BLaER1 treated with 17β-estradiol and CSF1 and Interleukin-3, amounts not matched to agents 10 nM and 100 nM (cell line): ENCODE data around the gene ERC2.

Experiments
- H3K27ac ChIP-seq, 11 experiments: shearing (Covaris generic); formaldehyde crosslinking; 2 replicates each; pipeline ENCODE4 v1.8.1; 2022
- H3K27me3 ChIP-seq, 11 experiments: shearing (Covaris generic); formaldehyde crosslinking; 2 replicates each; pipeline ENCODE4 v1.8.1; 2022
- H3K36me3 ChIP-seq, 11 experiments: shearing (Covaris generic); formaldehyde crosslinking; 2 replicates each; pipeline ENCODE4 v1.8.1; 2022
- H3K4me1 ChIP-seq, 10 experiments: shearing (Covaris generic); formaldehyde crosslinking; 2 replicates each; pipeline ENCODE4 v1.8.1; 2022
- H3K4me2 ChIP-seq, 11 experiments: shearing (Covaris generic); formaldehyde crosslinking; 2 replicates each; pipeline ENCODE4 v1.8.1; 2022
- H3K4me3 ChIP-seq, 10 experiments: shearing (Covaris generic); formaldehyde crosslinking; 2 replicates each; pipeline ENCODE4 v1.8.1; 2022
- H3K9ac ChIP-seq, 11 experiments: shearing (Covaris generic); formaldehyde crosslinking; 2 replicates each; pipeline ENCODE4 v1.8.1; 2022
- H3K9me3 ChIP-seq, 11 experiments: shearing (Covaris generic); formaldehyde crosslinking; replicated peaks in 1 of 11; 2 replicates each; pipeline ENCODE4 v1.8.1; 2022
- H4K20me1 ChIP-seq, 11 experiments: shearing (Covaris generic); formaldehyde crosslinking; 2 replicates each; pipeline ENCODE4 v1.8.1; 2022
- Cebpa-rat ChIP-seq, 11 experiments: shearing (Covaris generic); IDR thresholded peaks; 2 replicates each; pipeline ENCODE4 v1.8.1; 2022

Gene ERC2

GRCh38 chr3:55813268-55814097, 654.8 kb downstream of the ERC2 start:
- Histone ChIP-seq H3K4me2 (no peak overlapping the region), H3K9ac (no peak overlapping the region), H4K20me1 (no peaks in the 10 kb centered on the region), H3K36me3 (no peaks in the 10 kb centered on the region), H3K9me3 (no peaks in the 10 kb centered on the region), H3K4me1 (no peaks in the 10 kb centered on the region), H3K27ac (no peak overlapping the region), H3K4me3 (no peak overlapping the region), H3K27me3 (no peaks in the 10 kb centered on the region)
- TF ChIP-seq Cebpa-rat (IDR thresholded peaks at IDR 0.05) = no peak

- no peaks in the 10 kb centered on the region for H3K9me3 ChIP-seq
- TF ChIP-seq Cebpa-rat (IDR thresholded peaks at IDR 0.05) = no peak
- H3K4me2 ChIP-seq = no peak overlapping the region
Observed at GRCh38 chr3:55812394-55813013, 655.8 kb downstream of the ERC2 start.

GRCh38 chr3:55807210-55807609, 661.1 kb downstream of the ERC2 start:
- H3K36me3 ChIP-seq = no peaks in the 10 kb centered on the region
- H3K9ac ChIP-seq = no peak overlapping the region
- H4K20me1 ChIP-seq = no peaks in the 10 kb centered on the region
- TF ChIP-seq Cebpa-rat (IDR thresholded peaks at IDR 0.05) = no peak
- no peaks in the 10 kb centered on the region for H3K27me3 ChIP-seq
- H3K27ac ChIP-seq = no peak overlapping the region
- 0 out of 22 replicates have a peak overlapping the region, but pooled peaks of 1 of the 11 experiments have one; percentile 9 for H3K4me2 ChIP-seq
- H3K9me3 ChIP-seq = no peaks in the 10 kb centered on the region
- H3K4me3 ChIP-seq = no peak overlapping the region
- peaks cover 0 to 12% (median 0%) of the 10 kb centered on the region in 10 experiments; a peak in 2 of 20 replicates for H3K4me1 ChIP-seq

More at GRCh38 chr3:55812394-55813013, 655.8 kb downstream of the ERC2 start:
- Histone ChIP-seq H3K27me3 (no peaks in the 10 kb centered on the region), H3K4me3 (no peak overlapping the region), H3K9ac (no peak overlapping the region), H3K36me3 (no peaks in the 10 kb centered on the region), H4K20me1 (no peaks in the 10 kb centered on the region), H3K27ac (no peak overlapping the region), H3K4me1 (no peaks in the 10 kb centered on the region)

- Histone ChIP-seq H3K27me3 (no peaks in the 10 kb centered on the region), H3K36me3 (no peaks in the 10 kb centered on the region), H4K20me1 (no peaks in the 10 kb centered on the region), H3K4me2 (no peak overlapping the region), H3K9me3 (no peaks in the 10 kb centered on the region), H3K4me3 (no peak overlapping the region), H3K4me1 (peaks cover 0 to 12% (median 0%) of the 10 kb centered on the region in 10 experiments; a peak in 2 of 20 replicates), H3K9ac (no peak overlapping the region), H3K27ac (no peak overlapping the region)
- TF ChIP-seq Cebpa-rat (IDR thresholded peaks at IDR 0.05) = no peak
Observed at GRCh38 chr3:55805169-55805568, 663.1 kb downstream of the ERC2 start.

GRCh38 chr3:55804170-55805095, 663.8 kb downstream of the ERC2 start:
- no peaks in the 10 kb centered on the region for H4K20me1 ChIP-seq
- TF ChIP-seq Cebpa-rat (IDR thresholded peaks at IDR 0.05) = no peak
- no peak overlapping the region for H3K4me2 ChIP-seq
- no peak overlapping the region for H3K4me3 ChIP-seq
- no peaks in the 10 kb centered on the region for H3K27me3 ChIP-seq
- H3K27ac ChIP-seq = no peak overlapping the region
- H3K36me3 ChIP-seq = no peaks in the 10 kb centered on the region
- H3K9me3 ChIP-seq = no peaks in the 10 kb centered on the region
- H3K9ac ChIP-seq = no peak overlapping the region
- peaks cover 0 to 12% (median 0%) of the 10 kb centered on the region in 10 experiments; a peak in 2 of 20 replicates for H3K4me1 ChIP-seq

- no peak for TF ChIP-seq Cebpa-rat (IDR thresholded peaks at IDR 0.05)
- Histone ChIP-seq H4K20me1 (no peaks in the 10 kb centered on the region), H3K4me3 (no peak overlapping the region), H3K27ac (no peak overlapping the region), H3K9ac (no peak overlapping the region), H3K36me3 (no peaks in the 10 kb centered on the region), H3K27me3 (no peaks in the 10 kb centered on the region), H3K9me3 (no peaks in the 10 kb centered on the region), H3K4me2 (no peak overlapping the region), H3K4me1 (peaks cover 0 to 12% (median 0%) of the 10 kb centered on the region in 10 experiments; a peak in 2 of 20 replicates)
Observed at GRCh38 chr3:55802816-55803215, 665.5 kb downstream of the ERC2 start.

- H3K4me2 ChIP-seq = no peak overlapping the region
- peaks cover 0 to 5% (median 0%) of the 10 kb centered on the region in 10 experiments; a peak in 1 of 20 replicates for H3K4me1 ChIP-seq
- H3K36me3 ChIP-seq = no peaks in the 10 kb centered on the region
- H3K27me3 ChIP-seq = no peaks in the 10 kb centered on the region
- no peak for TF ChIP-seq Cebpa-rat (IDR thresholded peaks at IDR 0.05)
- no peak overlapping the region for H3K4me3 ChIP-seq
- no peak overlapping the region for H3K27ac ChIP-seq
- H3K9me3 ChIP-seq = no peaks in the 10 kb centered on the region
- H4K20me1 ChIP-seq = no peaks in the 10 kb centered on the region
- H3K9ac ChIP-seq = no peak overlapping the region
Observed at GRCh38 chr3:55801676-55802075, 666.6 kb downstream of the ERC2 start.

- Histone ChIP-seq H3K27ac (no peak overlapping the region), H3K9me3 (no peaks in the 10 kb centered on the region), H4K20me1 (no peaks in the 10 kb centered on the region), H3K9ac (no peak overlapping the region), H3K4me3 (no peak overlapping the region), H3K27me3 (no peaks in the 10 kb centered on the region), H3K4me1 (no peaks in the 10 kb centered on the region), H3K4me2 (no peak overlapping the region), H3K36me3 (no peaks in the 10 kb centered on the region)
- no peak for TF ChIP-seq Cebpa-rat (IDR thresholded peaks at IDR 0.05)
Observed at GRCh38 chr3:55801068-55801467, 667.2 kb downstream of the ERC2 start.

GRCh38 chr3:55797775-55798174, 670.5 kb downstream of the ERC2 start:
- no peak for TF ChIP-seq Cebpa-rat (IDR thresholded peaks at IDR 0.05)
- Histone ChIP-seq H3K36me3 (no peaks in the 10 kb centered on the region), H3K4me2 (no peak overlapping the region), H3K4me3 (no peak overlapping the region), H3K27ac (no peak overlapping the region), H3K4me1 (no peaks in the 10 kb centered on the region), H3K9me3 (0 out of 22 replicates have a peak, but pooled peaks cover 0 to 4% (median 0%) of the 10 kb centered on the region in 11 experiments), H4K20me1 (no peaks in the 10 kb centered on the region), H3K9ac (no peak overlapping the region), H3K27me3 (no peaks in the 10 kb centered on the region)
